T-helper 17 cell (primary cell): ENCODE data around the gene FLII. TPM values are rescaled to one million over a fixed set of nuclear protein-coding genes. Genes with fewer than 3 reads are reported as not detected.

ENCODE experiments used
- ATAC-seq: fragments of 150-1000 bp; cut with Tn5 transposase; 2 replicates; pipeline ENCODE4 v1.10.0; 2021; ENCODE audit warnings: mild to moderate bottlenecking, moderate library complexity
- DNase-seq, 3 donors: peaks; one replicate each; pipeline versions ENCODE4 v3.0.0 to v3.0.0-alpha.2; 2020 to 2021
- H3K9me3 ChIP-seq: one replicate; pipeline ENCODE4 v1.7.0; 2013; ENCODE audit warnings: low read length, mild to moderate bottlenecking; ENCODE audit not compliant: control insufficient read depth, poor library complexity, severe bottlenecking
- H3K27ac Mint-ChIP-seq: one replicate; pipeline ENCODE4 v1.8.0; 2022; ENCODE audit warnings: mild to moderate bottlenecking, moderate library complexity, mixed read lengths
- H3K27me3 Mint-ChIP-seq: one replicate; pipeline ENCODE4 v1.8.0; 2022; ENCODE audit warnings: mixed read lengths
- H3K36me3 Mint-ChIP-seq: one replicate; pipeline ENCODE4 v1.8.0; 2022; ENCODE audit warnings: low read depth, mixed read lengths
- H3K4me1 Mint-ChIP-seq: one replicate; pipeline ENCODE4 v1.8.0; 2022; ENCODE audit warnings: mild to moderate bottlenecking, mixed read lengths
- H3K4me3 Mint-ChIP-seq: one replicate; pipeline ENCODE4 v1.8.0; 2022; ENCODE audit warnings: mild to moderate bottlenecking, moderate library complexity, mixed read lengths
- total RNA-seq, 4 donors: library from RNA in 2 of 4; stranded (reverse) in 2 of 4; gene quantifications; one replicate each; pipeline ENCODE4 v1.2.3 and lab custom pipeline; 2022 to 2026

FLII gene
- total RNA-seq, 2 donors from 2014 or later: 276 to 284 TPM

GRCh38 chr17:18256351-18256750, 2.2 kb downstream of the FLII start:
- Mint-ChIP-seq H3K4me1 (peaks cover 20% of the 10 kb centered on the region), H3K27ac (peak overlapping the region; percentile 11), H3K27me3 (no peaks in the 10 kb centered on the region), H3K4me3 (peak overlapping the region; percentile 28), H3K36me3 (no peaks in the 10 kb centered on the region)
- H3K9me3 ChIP-seq: no peaks in the 10 kb centered on the region
- DNase-seq: no peak
- ATAC-seq: no peak

GRCh38 chr17:18254888-18255649, 3.5 kb downstream of the FLII start:
- Mint-ChIP-seq H3K4me3 (no peak overlapping the region), H3K36me3 (no peaks in the 10 kb centered on the region), H3K27me3 (no peaks in the 10 kb centered on the region), H3K27ac (peak overlapping the region; percentile 11), H3K4me1 (peaks cover 17% of the 10 kb centered on the region)
- DNase-seq (no peak), ATAC-seq (no peak)
- no peaks in the 10 kb centered on the region for H3K9me3 ChIP-seq

GRCh38 chr17:18253947-18254821, 4.4 kb downstream of the FLII start:
- ATAC-seq: no peak
- Mint-ChIP-seq H3K4me1 (peaks cover 12% of the 10 kb centered on the region), H3K27ac (no peak overlapping the region), H3K27me3 (no peaks in the 10 kb centered on the region), H3K4me3 (no peak overlapping the region), H3K36me3 (no peaks in the 10 kb centered on the region)
- no peaks in the 10 kb centered on the region for H3K9me3 ChIP-seq
- no peak for DNase-seq

GRCh38 chr17:18253187-18253884, 5.2 kb downstream of the FLII start:
- H3K36me3 Mint-ChIP-seq: no peaks in the 10 kb centered on the region

GRCh38 chr17:18252160-18252559, 6.4 kb downstream of the FLII start:
- H3K4me1 Mint-ChIP-seq: peaks cover 11% of the 10 kb centered on the region
- H3K27ac Mint-ChIP-seq: peak overlapping the region; percentile 27
- no peaks in the 10 kb centered on the region for H3K9me3 ChIP-seq
- no peak for ATAC-seq
- H3K27me3 Mint-ChIP-seq: no peaks in the 10 kb centered on the region
- no peak for DNase-seq
- H3K36me3 Mint-ChIP-seq: peaks cover 5% of the 10 kb centered on the region
- H3K4me3 Mint-ChIP-seq: no peak overlapping the region

More at GRCh38 chr17:18253187-18253884, 5.2 kb downstream of the FLII start:
- Mint-ChIP-seq H3K27ac (no peak overlapping the region), H3K27me3 (no peaks in the 10 kb centered on the region), H3K4me3 (no peak overlapping the region), H3K4me1 (peaks cover 12% of the 10 kb centered on the region)
- DNase-seq: no peak
- H3K9me3 ChIP-seq: no peaks in the 10 kb centered on the region
- ATAC-seq: no peak

GRCh38 chr17:18251204-18251603, 7.3 kb downstream of the FLII start:
- H3K36me3 Mint-ChIP-seq: peaks cover 6% of the 10 kb centered on the region
- no peaks in the 10 kb centered on the region for H3K27me3 Mint-ChIP-seq
- ATAC-seq: no peak
- DNase-seq: no peak
- H3K27ac Mint-ChIP-seq: no peak overlapping the region
- H3K4me1 Mint-ChIP-seq: peaks cover 8% of the 10 kb centered on the region
- H3K9me3 ChIP-seq: no peaks in the 10 kb centered on the region
- H3K4me3 Mint-ChIP-seq: no peak overlapping the region

GRCh38 chr17:18250708-18251107, 7.8 kb downstream of the FLII start:
- ATAC-seq: no peak
- H3K27ac Mint-ChIP-seq: no peak overlapping the region

GRCh38 chr17:18250259-18250658, 8.3 kb downstream of the FLII start:
- H3K27ac Mint-ChIP-seq: no peak overlapping the region
- H3K36me3 Mint-ChIP-seq: peaks cover 6% of the 10 kb centered on the region
- no peak for ATAC-seq
- no peaks in the 10 kb centered on the region for H3K9me3 ChIP-seq
- H3K4me3 Mint-ChIP-seq: no peak overlapping the region
- H3K27me3 Mint-ChIP-seq: no peaks in the 10 kb centered on the region
- no peak for DNase-seq
- H3K4me1 Mint-ChIP-seq: peaks cover 5% of the 10 kb centered on the region

More at GRCh38 chr17:18250708-18251107, 7.8 kb downstream of the FLII start:
- H3K9me3 ChIP-seq: no peaks in the 10 kb centered on the region
- H3K4me3 Mint-ChIP-seq: no peak overlapping the region
- peaks cover 5% of the 10 kb centered on the region for H3K4me1 Mint-ChIP-seq
- H3K36me3 Mint-ChIP-seq: peaks cover 6% of the 10 kb centered on the region
- no peak for DNase-seq
- no peaks in the 10 kb centered on the region for H3K27me3 Mint-ChIP-seq

GRCh38 chr17:18248811-18249210, 9.7 kb downstream of the FLII start:
- peak overlapping the region; percentile 80 for H3K27ac Mint-ChIP-seq
- H3K9me3 ChIP-seq: no peaks in the 10 kb centered on the region
- DNase-seq (no peak), ATAC-seq (no peak)
- H3K4me3 Mint-ChIP-seq: no peak overlapping the region
- H3K27me3 Mint-ChIP-seq: no peaks in the 10 kb centered on the region
- peaks cover 5% of the 10 kb centered on the region for H3K4me1 Mint-ChIP-seq
- H3K36me3 Mint-ChIP-seq: peaks cover 6% of the 10 kb centered on the region

GRCh38 chr17:18248300-18248731, 10.2 kb downstream of the FLII start:
- no peaks in the 10 kb centered on the region for H3K27me3 Mint-ChIP-seq
- DNase-seq: peak in 2 of 3 donors; percentile 36 to 47
- ATAC-seq: peak; percentile 82
- H3K9me3 ChIP-seq: no peaks in the 10 kb centered on the region
- H3K4me3 Mint-ChIP-seq: peak overlapping the region; percentile 63
- H3K27ac Mint-ChIP-seq: peak overlapping the region; percentile 80
- H3K36me3 Mint-ChIP-seq: peaks cover 6% of the 10 kb centered on the region
- peaks cover 5% of the 10 kb centered on the region for H3K4me1 Mint-ChIP-seq

GRCh38 chr17:18247613-18248001, 10.9 kb downstream of the FLII start:
- no peak overlapping the region for H3K4me3 Mint-ChIP-seq
- no peak for ATAC-seq
- H3K27ac Mint-ChIP-seq: peak overlapping the region; percentile 80
- no peak for DNase-seq
- no peaks in the 10 kb centered on the region for H3K27me3 Mint-ChIP-seq
- peaks cover 5% of the 10 kb centered on the region for H3K4me1 Mint-ChIP-seq
- no peaks in the 10 kb centered on the region for H3K9me3 ChIP-seq
- H3K36me3 Mint-ChIP-seq: peaks cover 6% of the 10 kb centered on the region

GRCh38 chr17:18246880-18247612, 11.5 kb downstream of the FLII start:
- H3K36me3 Mint-ChIP-seq: peaks cover 6% of the 10 kb centered on the region
- H3K4me1 Mint-ChIP-seq: peaks cover 5% of the 10 kb centered on the region
- no peak overlapping the region for H3K27ac Mint-ChIP-seq

More at GRCh38 chr17:18246880-18247612, 11.5 kb downstream of the FLII start:
- ATAC-seq (peak; percentile 54), DNase-seq (no peak)
- Mint-ChIP-seq H3K4me3 (peak overlapping the region; percentile 52), H3K27me3 (no peaks in the 10 kb centered on the region)
- no peaks in the 10 kb centered on the region for H3K9me3 ChIP-seq
